IPS-15b (cell line): ENCODE measurements around the gene GSTT2.
A peak's percentile ranks its signal among the peaks of the same experiment; 100 is the strongest.
"Not testable (repeated sequence)": the region's sequence is repeated elsewhere in the genome, so short reads cannot be mapped to it uniquely, and the experiment has no call there.

Source experiments
- H3K27me3 ChIP-seq: one replicate; pipeline ENCODE4 v1.6.1; 2013; ENCODE audit warnings: low read length; ENCODE audit not compliant: control insufficient read depth, insufficient read depth
- H3K36me3 ChIP-seq: one replicate; pipeline ENCODE4 v1.6.1; 2013; ENCODE audit warnings: low read length; ENCODE audit not compliant: control insufficient read depth, insufficient read depth
- H3K4me1 ChIP-seq: one replicate; pipeline ENCODE4 v1.6.1; 2013; ENCODE audit warnings: mild to moderate bottlenecking, low read length; ENCODE audit not compliant: control insufficient read depth, insufficient read depth
- H3K4me3 ChIP-seq: one replicate; pipeline ENCODE4 v1.5.1; 2013; ENCODE audit warnings: low read depth, low read length
- H3K9ac ChIP-seq: one replicate; pipeline ENCODE4 v1.6.1; 2013; ENCODE audit warnings: low read depth, mild to moderate bottlenecking, low read length
- H3K9me3 ChIP-seq: one replicate; pipeline ENCODE4 v1.6.1; 2013; ENCODE audit warnings: mild to moderate bottlenecking, low read length; ENCODE audit not compliant: control insufficient read depth, insufficient read depth

The GSTT2 gene

GRCh38 chr22:23956301-23956900 lies 23.5 kb upstream of the GSTT2 start:
- H3K27me3 ChIP-seq, H3K9ac ChIP-seq, H3K9me3 ChIP-seq, H3K36me3 ChIP-seq, H3K4me1 ChIP-seq: not testable (repeated sequence)
- H3K4me3 ChIP-seq, result peak overlapping the region; percentile 31

DNA sequence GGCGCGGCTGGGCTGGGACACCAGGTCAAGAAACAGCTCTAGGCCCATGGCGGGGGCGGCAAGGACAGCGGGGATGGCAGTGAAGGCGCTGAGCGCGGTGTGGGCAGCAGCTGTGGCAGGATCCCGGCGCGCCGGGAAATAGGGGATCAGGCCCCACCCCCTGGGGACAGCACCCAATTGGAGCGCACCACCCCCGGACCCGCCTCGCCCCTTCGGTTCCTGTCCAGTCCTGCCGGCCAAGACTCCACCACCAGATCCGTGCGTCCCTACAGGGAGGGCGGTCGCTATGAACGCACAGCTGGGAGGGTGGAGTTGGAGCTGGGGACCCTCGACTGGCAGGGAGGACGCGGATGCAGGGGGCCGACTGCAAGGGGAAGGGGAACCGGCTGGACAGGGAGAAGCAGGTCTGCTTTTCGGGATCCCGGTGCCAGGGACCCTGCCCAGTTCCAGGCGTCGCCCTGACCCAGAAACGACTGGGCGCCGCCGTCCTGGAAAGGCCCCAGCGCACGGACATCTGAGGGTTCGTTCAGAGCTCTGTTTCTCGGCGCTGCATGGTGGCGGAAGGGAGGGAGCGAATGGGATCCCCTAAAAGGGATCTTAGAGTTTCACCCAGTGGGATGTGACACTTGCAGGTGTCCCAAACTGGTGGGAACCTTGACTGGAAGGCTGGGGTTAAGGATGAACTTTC lies 18.7 kb upstream of the GSTT2 start, which contains the start of gene GSTT2B:
Gene GSTT2B, minus strand, starts transcription at position 112 of the 688 bp plus-strand sequence. Its CDS starts 64 bp downstream, at position 48.
- peak within 1 kb of the TSS; percentile 22 for H3K4me3 ChIP-seq
- not testable (repeated sequence) for H3K4me1 ChIP-seq, H3K9me3 ChIP-seq, H3K27me3 ChIP-seq, H3K36me3 ChIP-seq, H3K9ac ChIP-seq

DNA sequence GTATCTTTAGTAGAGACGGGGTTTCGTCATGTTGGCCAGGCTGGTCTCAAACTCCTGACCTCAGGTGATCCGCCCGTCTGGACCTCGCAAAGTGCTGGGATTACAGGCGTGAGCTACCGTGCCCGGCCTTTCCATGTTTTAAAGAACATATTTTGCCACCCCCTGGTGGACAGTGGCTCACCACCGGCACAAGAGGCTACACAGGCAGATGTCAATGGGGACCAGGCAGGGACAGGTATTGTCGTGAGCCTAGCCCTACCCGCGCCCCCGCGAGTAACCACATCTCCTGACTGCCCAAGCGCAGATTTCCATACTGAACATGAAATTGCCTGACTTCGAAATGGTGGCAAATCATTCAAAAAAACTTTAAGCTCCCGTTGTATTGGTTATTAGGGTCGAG lies 13.8 kb upstream of the GSTT2 start:
- not testable (repeated sequence) for H3K4me1 ChIP-seq, H3K9me3 ChIP-seq, H3K27me3 ChIP-seq, H3K9ac ChIP-seq, H3K4me3 ChIP-seq, H3K36me3 ChIP-seq

DNA sequence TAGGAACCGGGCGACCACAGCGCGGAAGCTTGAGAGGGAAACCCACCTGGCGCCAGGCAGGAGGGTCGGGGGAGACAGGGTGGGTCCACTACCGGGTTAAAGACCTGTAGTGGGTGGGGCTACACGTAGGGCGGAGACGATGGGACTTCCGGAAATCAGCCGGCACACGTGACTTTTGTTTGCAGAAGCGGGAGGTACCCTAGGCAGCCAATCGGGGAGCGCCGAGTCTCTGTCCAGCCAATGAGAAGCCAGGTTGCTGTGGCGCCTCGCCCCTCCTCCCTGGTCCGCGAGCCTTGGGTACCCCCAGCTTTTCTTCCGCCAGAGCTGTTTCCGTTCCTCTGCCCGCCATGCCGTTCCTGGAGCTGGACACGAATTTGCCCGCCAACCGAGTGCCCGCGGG lies 13.4 kb upstream of the GSTT2 start, which contains the start of gene DDTL:
Gene DDTL, plus strand, starts transcription at position 321 of the 400 bp plus-strand sequence. Its CDS starts 27 bp downstream, at position 348.
- not testable (repeated sequence) for H3K4me3 ChIP-seq, H3K27me3 ChIP-seq, H3K36me3 ChIP-seq, H3K9ac ChIP-seq, H3K9me3 ChIP-seq, H3K4me1 ChIP-seq

DNA sequence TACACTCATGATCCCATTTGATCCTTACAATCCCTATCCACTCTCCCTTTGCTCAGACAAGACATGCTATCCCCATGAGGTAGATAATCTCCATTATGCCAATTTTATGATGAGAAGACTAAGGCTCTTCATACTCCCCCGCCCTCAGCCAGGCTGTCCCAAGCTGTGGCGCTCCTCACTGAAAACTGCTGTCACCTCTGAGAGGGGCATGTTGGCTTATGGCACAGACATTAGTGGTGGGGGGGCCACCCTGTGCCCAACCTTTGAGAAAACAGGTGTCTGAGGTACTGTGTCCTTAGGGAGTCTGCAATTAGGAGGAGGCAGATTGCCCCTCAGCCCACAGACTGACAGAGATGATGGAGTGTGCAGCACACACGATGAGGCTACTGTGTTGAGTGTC lies 10.9 kb upstream of the GSTT2 start:
- no peaks in the 10 kb centered on the region for H3K27me3 ChIP-seq
- peaks cover 5% of the 10 kb centered on the region for H3K36me3 ChIP-seq
- no peaks in the 10 kb centered on the region for H3K9me3 ChIP-seq
- no peak overlapping the region for H3K4me3 ChIP-seq
- no peak overlapping the region for H3K9ac ChIP-seq
- no peaks in the 10 kb centered on the region for H3K4me1 ChIP-seq

GRCh38 chr22:23970201-23970641 lies 9.7 kb upstream of the GSTT2 start:
- Histone ChIP-seq H3K9me3 (no peaks in the 10 kb centered on the region), H3K4me3 (no peak overlapping the region), H3K36me3 (peaks cover 5% of the 10 kb centered on the region), H3K9ac (no peak overlapping the region), H3K4me1 (no peaks in the 10 kb centered on the region), H3K27me3 (no peaks in the 10 kb centered on the region)

DNA sequence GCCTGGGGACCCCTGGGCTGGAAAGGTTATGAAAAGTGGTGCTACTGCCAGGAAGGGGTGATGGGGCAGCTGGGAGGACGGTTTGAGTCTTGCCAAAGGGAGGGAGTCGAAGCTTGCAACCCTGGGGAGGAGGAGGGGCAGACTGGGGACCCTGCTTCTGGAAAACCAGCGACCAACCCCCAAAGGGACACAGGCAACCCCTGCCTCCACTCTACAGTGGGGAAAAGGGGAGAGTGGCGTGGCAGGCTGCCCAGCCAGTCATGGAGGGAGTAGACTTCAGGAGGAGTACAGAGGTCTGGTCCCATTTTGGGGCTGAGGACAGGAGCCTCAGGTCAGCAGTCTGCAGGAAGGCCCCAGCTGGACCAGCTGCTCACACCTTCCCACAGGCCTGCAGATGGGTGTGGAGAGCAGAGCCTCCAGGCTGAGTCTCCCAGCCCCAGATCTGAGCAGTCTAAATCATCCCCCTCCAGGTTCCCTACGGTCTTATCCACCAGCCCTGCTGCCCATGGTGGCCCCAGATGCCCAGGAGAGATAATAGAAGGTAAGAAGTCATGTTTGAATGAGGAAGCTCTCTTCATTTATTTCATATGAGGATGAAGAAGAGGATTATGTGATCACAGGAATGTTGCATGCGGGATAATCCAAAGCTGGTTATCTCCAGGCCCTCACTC lies 9.0 kb upstream of the GSTT2 start:
- Histone ChIP-seq H3K27me3 (no peaks in the 10 kb centered on the region), H3K9me3 (no peaks in the 10 kb centered on the region), H3K9ac (no peak overlapping the region), H3K4me3 (no peak overlapping the region), H3K36me3 (peaks cover 5% of the 10 kb centered on the region), H3K4me1 (no peaks in the 10 kb centered on the region)

GRCh38 chr22:23971927-23972326 lies 8.0 kb upstream of the GSTT2 start:
- not testable (repeated sequence) for H3K36me3 ChIP-seq, H3K27me3 ChIP-seq, H3K9me3 ChIP-seq, H3K9ac ChIP-seq, H3K4me3 ChIP-seq, H3K4me1 ChIP-seq

GRCh38 chr22:23974345-23974744 lies 5.6 kb upstream of the GSTT2 start, which contains the start of gene DDT:
Gene DDT (minus strand): TSS chr22:23974441. CDS start chr22:23974414, 27 bp downstream.
- not testable (repeated sequence) for H3K4me1 ChIP-seq, H3K4me3 ChIP-seq, H3K36me3 ChIP-seq, H3K9me3 ChIP-seq, H3K9ac ChIP-seq, H3K27me3 ChIP-seq

GRCh38 chr22:23974836-23975352 lies 5.0 kb upstream of the GSTT2 start:
- not testable (repeated sequence) for H3K4me1 ChIP-seq, H3K4me3 ChIP-seq, H3K9me3 ChIP-seq, H3K9ac ChIP-seq, H3K27me3 ChIP-seq, H3K36me3 ChIP-seq

DNA sequence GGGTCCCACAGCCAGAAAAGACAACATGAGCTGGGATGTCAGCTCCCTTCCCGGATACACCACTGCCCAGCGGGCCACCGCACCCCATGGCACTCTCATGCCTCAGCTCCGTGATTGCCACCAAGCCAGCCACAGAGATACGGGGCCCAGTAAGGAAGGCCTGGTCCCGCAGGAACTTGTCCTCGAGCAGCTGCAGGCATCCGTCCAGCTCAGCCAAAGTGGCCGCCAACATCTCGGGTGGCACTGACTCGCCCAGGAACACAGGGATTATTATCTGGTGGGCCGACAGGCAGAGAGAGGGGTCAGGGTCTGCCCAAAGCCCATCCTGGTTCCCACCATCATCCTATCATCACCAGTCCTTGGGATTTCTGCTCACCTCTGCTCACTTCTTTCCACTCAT lies 2.6 kb upstream of the GSTT2 start:
- not testable (repeated sequence) for H3K9me3 ChIP-seq, H3K4me3 ChIP-seq, H3K27me3 ChIP-seq, H3K36me3 ChIP-seq, H3K4me1 ChIP-seq, H3K9ac ChIP-seq

DNA sequence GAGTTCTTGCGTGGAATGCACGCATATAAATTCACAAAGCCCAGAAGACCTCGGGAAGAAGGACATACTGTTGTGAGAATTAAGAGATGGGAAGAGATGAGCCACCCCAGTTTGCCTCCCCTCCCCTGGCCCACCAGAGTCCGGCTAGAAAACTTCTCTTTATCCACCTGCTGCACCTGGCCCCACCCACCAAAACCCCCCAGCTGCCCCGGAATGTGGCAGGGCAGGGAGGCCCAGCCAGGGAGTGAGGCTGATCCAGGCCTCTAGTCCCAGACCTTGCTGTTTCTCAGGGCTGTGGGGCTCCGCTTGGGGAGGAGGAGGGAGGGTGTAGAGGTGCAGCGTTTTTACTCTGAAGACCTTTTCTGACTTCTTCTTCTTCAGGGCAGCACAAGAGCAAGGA lies 633 bp downstream of the GSTT2 start:
- not testable (repeated sequence) for H3K9ac ChIP-seq, H3K36me3 ChIP-seq, H3K4me3 ChIP-seq, H3K4me1 ChIP-seq, H3K9me3 ChIP-seq, H3K27me3 ChIP-seq
